K562 (cell line): Measurements from ENCODE around the gene PLCB1. TPM values are rescaled to one million over a fixed set of nuclear protein-coding genes. Genes with fewer than 3 reads are reported as not detected.

ENCODE experiments used
- ATAC-seq: fragments of 200-7000 bp; cut with Tn5 transposase; 3 replicates; pipeline ENCODE4 v1.9.1; 2020; ENCODE audit warnings: moderate library complexity
- BruUV-seq: library from RNA; stranded (reverse); fragments of 400-500 nt; replicated peaks from 2 replicates; lab custom pipeline; 2021; lab: Mats Ljungman, UMichigan
- CTCF ChIA-PET: fragments of 300-600 bp; formaldehyde crosslinking; extraction: SDS; loops from one replicate; lab custom pipeline; 2021; ENCODE audit warnings: low intra/inter-chr PET ratio; lab: Yijun Ruan, JAX
- POLR2A ChIA-PET: fragments of 300-600, 350-650 bp; sonication (Branson Sonifier 250); formaldehyde crosslinking; extraction: SDS; loops from one replicate; lab custom pipeline; 2021; ENCODE audit warnings: antibody characterized with exemption, inconsistent platforms; lab: Yijun Ruan, JAX
- DNase-seq, 4 experiments: peaks; one replicate each; pipeline versions ENCODE4 v3.0.0 to v3.0.0-alpha.2; 2011 to 2018; ENCODE audit warnings: low spot score in 3 of 4, mixed read lengths in 3 of 4; ENCODE audit errors: extremely low read depth in 1 of 4
- FAIRE-seq: peaks from 2 replicates; lab custom pipeline; 2011; peaks lifted over from hg19 to GRCh38; lab: Jason Lieb, UNC
- H2AFZ ChIP-seq: 2 replicates; pipeline ENCODE4 v1.6.0; 2011; ENCODE audit warnings: low read depth, low read length, control low read depth, inconsistent platforms
- H3K27ac ChIP-seq: fragments of 200-600 bp; 3 replicates; pipeline ENCODE4 v1.8.0; 2011; ENCODE audit warnings: low read depth, mild to moderate bottlenecking, control low read depth, inconsistent platforms, low read length, moderate library complexity, mixed read lengths; ENCODE audit errors: extremely low read depth
- H3K27me3 ChIP-seq, 2 experiments: fragments of 300-600 bp in 1 of 2; 2 replicates in 1 of 2; 3 replicates in 1 of 2; pipeline versions ENCODE4 v1.6.0 to v1.8.0; 2011; ENCODE audit warnings: inconsistent platforms in 2 of 2, low read length in 2 of 2, mild to moderate bottlenecking in 1 of 2, mixed read lengths in 1 of 2, moderate library complexity in 1 of 2; ENCODE audit not compliant: control insufficient read depth in 2 of 2, insufficient read depth in 2 of 2
- H3K36me3 ChIP-seq: fragments of 300-600 bp; 3 replicates; pipeline ENCODE4 v1.8.0; 2011; ENCODE audit warnings: mild to moderate bottlenecking, low read length, inconsistent platforms; ENCODE audit not compliant: control insufficient read depth, insufficient read depth
- H3K4me1 ChIP-seq, 2 experiments: fragments of 200-600 bp in 1 of 2; replicated peaks in 1 of 2; 2 replicates in 1 of 2; 3 replicates in 1 of 2; pipeline versions ENCODE4 v1.5.1 to v1.8.0; 2011; ENCODE audit warnings: inconsistent platforms in 2 of 2, low read length in 2 of 2, mild to moderate bottlenecking in 1 of 2, mixed read lengths in 1 of 2, moderate library complexity in 1 of 2; ENCODE audit not compliant: control insufficient read depth in 2 of 2, insufficient read depth in 2 of 2
- H3K4me2 ChIP-seq: 2 replicates; pipeline ENCODE4 v1.6.1; 2011; ENCODE audit warnings: low read length, control low read depth, inconsistent platforms, mixed read lengths; ENCODE audit not compliant: insufficient read depth
- H3K4me3 ChIP-seq: fragments of 200-600 bp; sonication (generic), shearing (Covaris generic); 2 replicates; pipeline ENCODE4 v1.5.1; 2016; ENCODE audit warnings: control low read depth, inconsistent platforms
- H3K79me2 ChIP-seq: fragments of 200-600 bp; 3 replicates; pipeline ENCODE4 v1.8.0; 2011; ENCODE audit warnings: low read length, inconsistent platforms; ENCODE audit not compliant: control insufficient read depth, insufficient read depth
- H3K9ac ChIP-seq, 2 experiments: 2 replicates each; pipeline versions ENCODE4 v1.6.0 to v1.6.1; 2011; ENCODE audit warnings: low read depth in 2 of 2, low read length in 2 of 2, control low read depth in 1 of 2, inconsistent platforms in 1 of 2, mild to moderate bottlenecking in 1 of 2, mixed read lengths in 1 of 2; ENCODE audit not compliant: insufficient read depth in 1 of 2
- H3K9me1 ChIP-seq: one replicate; pipeline ENCODE4 v1.6.0; 2011; ENCODE audit warnings: inconsistent platforms, mild to moderate bottlenecking, low read length, moderate library complexity; ENCODE audit not compliant: control insufficient read depth, insufficient read depth
- H3K9me3 ChIP-seq: replicated peaks from 2 replicates; pipeline ENCODE4 v1.5.1; 2011; ENCODE audit warnings: low read depth, low read length, inconsistent platforms; ENCODE audit not compliant: control insufficient read depth, insufficient read depth
- H4K20me1 ChIP-seq: replicated peaks from 2 replicates; pipeline ENCODE4 v1.6.1; 2011; ENCODE audit warnings: low read length, inconsistent platforms, mixed read lengths; ENCODE audit not compliant: control insufficient read depth, insufficient read depth
- BCOR ChIP-seq: fragments of 450-650 bp; IDR thresholded peaks from 2 replicates; pipeline ENCODE4 v1.6.1; 2016
- JUND ChIP-seq, 2 experiments: IDR thresholded peaks; 2 replicates in 1 of 2; 3 replicates in 1 of 2; pipeline ENCODE4 v1.6.1; 2011; ENCODE audit warnings: borderline replicate concordance in 2 of 2, low read depth in 2 of 2, low read length in 2 of 2, improper control_type of control experiment in 1 of 2, missing biosample characterization in 1 of 2, missing genetic modification characterization in 1 of 2, missing genetic modification reagents in 1 of 2
- L3MBTL2 ChIP-seq: fragments of 450-650 bp; IDR thresholded peaks from 2 replicates; pipeline ENCODE4 v1.6.1; 2016; ENCODE audit warnings: mild to moderate bottlenecking, moderate library complexity
- MAFK ChIP-seq: IDR thresholded peaks from 2 replicates; pipeline ENCODE4 v1.6.1; 2011; ENCODE audit warnings: low read length, improper control_type of control experiment
- PHB2 ChIP-seq: fragments of 450-650 bp; IDR thresholded peaks from 2 replicates; pipeline ENCODE4 v1.6.1; 2017; ENCODE audit warnings: low read depth
- PKNOX1 ChIP-seq: fragments of 450-650 bp; IDR thresholded peaks from 2 replicates; pipeline ENCODE4 v1.6.1; 2016
- PRDM10 ChIP-seq: fragments of 450-650 bp; IDR thresholded peaks from 2 replicates; pipeline ENCODE4 v1.6.1; 2018; ENCODE audit not compliant: partially characterized antibody
- RBBP5 ChIP-seq: fragments of 200-600 bp; sonication (generic); IDR thresholded peaks from 2 replicates; pipeline ENCODE4 v1.6.1; 2012; ENCODE audit warnings: borderline replicate concordance, mild to moderate bottlenecking, low read length, control low read depth, inconsistent platforms; ENCODE audit not compliant: insufficient read depth, poor library complexity, severe bottlenecking
- RFX5 ChIP-seq: IDR thresholded peaks from 2 replicates; pipeline ENCODE4 v1.6.1; 2011; ENCODE audit warnings: low read depth, mild to moderate bottlenecking, improper control_type of control experiment, low read length
- SP1 ChIP-seq: sonication (generic); formaldehyde crosslinking; IDR thresholded peaks from 2 replicates; pipeline ENCODE4 v1.8.1; 2022; ENCODE audit warnings: mild to moderate bottlenecking, missing genetic modification reagents
- STAT5A ChIP-seq: IDR thresholded peaks from 2 replicates; pipeline ENCODE4 v1.6.1; 2012; ENCODE audit warnings: low read length, inconsistent platforms, borderline replicate concordance
- STAT6 ChIP-seq: sonication (generic); formaldehyde crosslinking; IDR thresholded peaks from 2 replicates; pipeline ENCODE4 v1.8.1; 2023; ENCODE audit warnings: mild to moderate bottlenecking, missing genetic modification reagents
- ZNF165 ChIP-seq: fragments of 250-450 bp; sonication (Bioruptor Pico); IDR thresholded peaks from 2 replicates; pipeline ENCODE4 v1.4.0; 2020; ENCODE audit warnings: borderline replicate concordance
- ZNF717 ChIP-seq: fragments of 250-450 bp; sonication (Bioruptor Pico); IDR thresholded peaks from 2 replicates; pipeline ENCODE4 v1.5.0; 2021
- ZNF780A ChIP-seq: fragments of 250-450 bp; sonication (Bioruptor Pico); IDR thresholded peaks from 2 replicates; pipeline ENCODE4 v1.5.0; 2021; ENCODE audit warnings: mild to moderate bottlenecking
- ZNF79 ChIP-seq: fragments of 250-450 bp; sonication (Bioruptor Pico); IDR thresholded peaks from 2 replicates; pipeline ENCODE4 v1.4.0; 2020; ENCODE audit warnings: low read depth, mild to moderate bottlenecking, moderate library complexity
- WGBS: fragments of 100-300 bp; shearing (Covaris generic); methylation state at CpG from one replicate; pipeline ENCODE4 v1.1.6; 2016; ENCODE audit warnings: low coverage, mixed read lengths; ENCODE audit not compliant: insufficient coverage; ENCODE audit errors: missing lambda C conversion rate; 5-methylcytosine and 5-hydroxymethylcytosine counted together
- in situ Hi-C: fragments of 300-500 bp; cut with MboI; formaldehyde crosslinking; loops from 4 replicates; pipeline ENCODE4 v1.15.0; 2018; ENCODE audit warnings: inconsistent platforms, mixed read lengths
- intact Hi-C: fragments of 100-400 bp; cut with micrococcal nuclease; formaldehyde crosslinking; loops from 2 replicates; pipeline ENCODE4 v1.14.2; 2022
- polyA plus RNA-seq, 8 experiments: library from polyadenylated mRNA; depleted of rRNA in 4 of 8; stranded (reverse) in 5 of 8; unstranded in 3 of 8; fragments of >200 nt; fragmentation: Nextera tagmentation in 2 of 8; fragmentation: Illumina TruSeq in 1 of 8; extraction: Ambion mirVana in 2 of 8; extraction: Trizol in 1 of 8; gene quantifications; 2 replicates each; pipeline versions ENCODE4 v1.2.1 to v1.2.3, GENCODE V29; 2011 to 2014; ENCODE audit warnings: inconsistent platforms in 1 of 8, missing spikeins in 1 of 8
- total RNA-seq, 7 experiments: library from RNA; depleted of rRNA in 6 of 7; stranded (reverse); fragments of >200 nt in 6 of 7; fragmentation: Illumina TruSeq in 2 of 7; extraction: Trizol in 2 of 7; gene quantifications; 2 replicates each; pipeline versions ENCODE4 v1.2.1 to v1.2.3, GENCODE V29; 2011 to 2021; ENCODE audit warnings: low replicate concordance in 1 of 7

The PLCB1 gene
- total and polyA plus RNA-seq, 9 of the 15 experiments (the other 6 are each of a cell fraction or from before 2014, with no cell fraction given) = 0.34 to 3.1 (median 1.3) TPM

GRCh38 chr20:8335495-8336195 lies 203.6 kb downstream of the PLCB1 start:
- Histone ChIP-seq H3K4me1 (no peaks in the 10 kb centered on the region), H2AFZ (no peak overlapping the region), H3K4me2 (no peak overlapping the region), H3K4me3 (no peak overlapping the region), H3K79me2 (no peaks in the 10 kb centered on the region), H4K20me1 (no peaks in the 10 kb centered on the region), H3K27me3 (no peaks in the 10 kb centered on the region), H3K9me3 (no peaks in the 10 kb centered on the region), H3K36me3 (no peaks in the 10 kb centered on the region), H3K9ac (no peak overlapping the region), H3K27ac (no peak overlapping the region), H3K9me1 (no peaks in the 10 kb centered on the region)
- ATAC-seq = no peak
- FAIRE-seq = no peak
- intact Hi-C loops (no loop called here), in situ Hi-C loops (no loop called here)
- no TSS peak for BruUV-seq
- POLR2A ChIA-PET = no interaction called here
- WGBS = 0% methylated on average over 7 of the region's 7 CpGs
- CTCF ChIA-PET = no interaction called here
- no peak for DNase-seq
- TF ChIP-seq MAFK (no peak), ZNF165 (no peak), ZNF79 (CRISPR knock-in tag) (no peak), JUND (IDR thresholded peaks at IDR 0.05; ENCODE audit: borderline replicate concordance, low read depth, low read length) (no peak), JUND (tag; IDR thresholded peaks at IDR 0.05; ENCODE audit: borderline replicate concordance, low read depth, low read length) (no peak), L3MBTL2 (no peak), STAT5A (no peak), SP1 (CRISPR knock-in tag) (no peak), RBBP5 (no peak), ZNF780A (CRISPR knock-in tag) (no peak), PKNOX1 (no peak), STAT6 (CRISPR knock-in tag) (no peak), PHB2 (no peak), RFX5 (no peak), PRDM10 (no peak), BCOR (no peak), ZNF717 (CRISPR knock-in tag) (no peak)
